ENCODE results near the gene EPC1.

DNA sequence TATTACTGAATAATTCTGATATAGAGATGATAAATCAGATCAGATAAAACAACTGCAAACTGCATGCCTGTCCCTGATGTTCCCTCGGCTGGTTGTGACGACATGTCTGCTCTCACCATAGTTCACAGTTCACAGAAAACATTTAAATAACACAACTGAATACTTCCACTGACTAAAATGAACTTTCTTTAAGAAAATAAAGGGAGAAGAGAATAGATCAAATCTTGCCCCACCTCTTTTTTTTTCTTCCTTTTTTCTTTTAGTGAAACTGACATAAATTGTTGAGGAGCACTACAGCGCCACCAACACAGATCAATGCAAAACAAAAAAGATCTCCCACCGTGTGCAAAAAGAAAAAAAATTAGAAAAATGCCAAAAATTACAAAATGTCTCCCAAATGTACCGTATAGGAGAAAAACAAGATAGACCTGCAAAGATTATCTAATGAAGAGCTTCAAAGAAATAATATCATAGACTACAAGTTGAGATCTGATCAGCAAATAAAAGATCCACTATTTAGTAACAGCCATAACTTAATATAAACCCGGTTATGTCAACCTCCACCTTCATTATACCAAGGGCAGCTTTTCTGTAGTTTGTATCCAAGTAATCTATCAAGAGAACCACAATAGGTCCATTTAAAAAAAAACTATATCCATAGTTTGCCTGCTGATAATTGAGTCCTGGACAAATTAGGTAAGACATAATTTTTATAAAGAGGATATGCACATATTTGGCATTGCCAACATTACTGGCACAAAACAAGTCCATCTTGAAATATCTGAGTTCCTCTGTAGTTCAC is 30.7 kb upstream of the EPC1 start:
- TF ChIP-seq, protein P1, sequence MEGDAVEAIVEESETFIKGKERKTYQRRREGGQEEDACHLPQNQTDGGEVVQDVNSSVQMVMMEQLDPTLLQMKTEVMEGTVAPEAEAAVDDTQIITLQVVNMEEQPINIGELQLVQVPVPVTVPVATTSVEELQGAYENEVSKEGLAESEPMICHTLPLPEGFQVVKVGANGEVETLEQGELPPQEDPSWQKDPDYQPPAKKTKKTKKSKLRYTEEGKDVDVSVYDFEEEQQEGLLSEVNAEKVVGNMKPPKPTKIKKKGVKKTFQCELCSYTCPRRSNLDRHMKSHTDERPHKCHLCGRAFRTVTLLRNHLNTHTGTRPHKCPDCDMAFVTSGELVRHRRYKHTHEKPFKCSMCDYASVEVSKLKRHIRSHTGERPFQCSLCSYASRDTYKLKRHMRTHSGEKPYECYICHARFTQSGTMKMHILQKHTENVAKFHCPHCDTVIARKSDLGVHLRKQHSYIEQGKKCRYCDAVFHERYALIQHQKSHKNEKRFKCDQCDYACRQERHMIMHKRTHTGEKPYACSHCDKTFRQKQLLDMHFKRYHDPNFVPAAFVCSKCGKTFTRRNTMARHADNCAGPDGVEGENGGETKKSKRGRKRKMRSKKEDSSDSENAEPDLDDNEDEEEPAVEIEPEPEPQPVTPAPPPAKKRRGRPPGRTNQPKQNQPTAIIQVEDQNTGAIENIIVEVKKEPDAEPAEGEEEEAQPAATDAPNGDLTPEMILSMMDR (optimal IDR thresholded peaks at IDR 0.05 in 1 of 3, IDR thresholded peaks at IDR 0.05 in 1 of 3, conservative IDR thresholded peaks at IDR 0.05 in 1 of 3; ENCODE audit: extremely low read depth in 1 of 3, insufficient read depth in 2 of 3, low read length in 3 of 3) = peak in 2 of 3 experiments; percentile 27 to 33
- no peak for TF ChIP-seq EZH2 (IDR thresholded peaks at IDR 0.05; ENCODE audit: low read length)
